Measurements from ENCODE around the gene KRTAP1-5. TPM values are rescaled to one million over a fixed set of nuclear protein-coding genes. Genes with fewer than 3 reads are reported as not detected.

Gene KRTAP1-5
- total and polyA plus RNA-seq, 12 donors: not detected

DNA sequence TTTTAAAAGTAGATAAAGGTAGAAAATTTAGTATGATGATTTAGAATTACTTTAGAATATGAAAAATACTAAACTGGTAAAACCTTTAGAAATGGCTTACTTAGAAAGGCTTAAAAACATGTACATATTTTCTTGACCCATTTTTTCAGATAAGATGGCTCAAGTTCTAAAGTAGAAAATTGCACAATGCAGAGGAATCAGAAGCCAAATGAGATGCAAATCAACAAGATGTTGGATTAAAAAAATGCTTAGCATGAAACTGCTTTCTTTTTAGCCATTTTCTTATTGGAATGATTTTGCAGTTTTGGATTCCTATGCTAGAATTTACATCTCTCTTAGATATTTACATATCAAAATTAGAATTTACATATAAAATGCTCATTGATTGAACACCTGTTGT is 16.6 kb downstream of the KRTAP1-5 start:
- no peak overlapping the region for H3K27ac ChIP-seq
- H3K9me3 ChIP-seq (replicated peaks in 1 of 3): no peaks in the 10 kb centered on the region
- no peak for DNase-seq
- no peaks in the 10 kb centered on the region for H3K27me3 ChIP-seq
- H3K4me1 ChIP-seq (replicated peaks in 1 of 2): no peaks in the 10 kb centered on the region
- no peak overlapping the region for H3K4me3 ChIP-seq
- TF ChIP-seq POLR2A (IDR thresholded peaks at IDR 0.05): no peak
- TF ChIP-seq, protein P1, sequence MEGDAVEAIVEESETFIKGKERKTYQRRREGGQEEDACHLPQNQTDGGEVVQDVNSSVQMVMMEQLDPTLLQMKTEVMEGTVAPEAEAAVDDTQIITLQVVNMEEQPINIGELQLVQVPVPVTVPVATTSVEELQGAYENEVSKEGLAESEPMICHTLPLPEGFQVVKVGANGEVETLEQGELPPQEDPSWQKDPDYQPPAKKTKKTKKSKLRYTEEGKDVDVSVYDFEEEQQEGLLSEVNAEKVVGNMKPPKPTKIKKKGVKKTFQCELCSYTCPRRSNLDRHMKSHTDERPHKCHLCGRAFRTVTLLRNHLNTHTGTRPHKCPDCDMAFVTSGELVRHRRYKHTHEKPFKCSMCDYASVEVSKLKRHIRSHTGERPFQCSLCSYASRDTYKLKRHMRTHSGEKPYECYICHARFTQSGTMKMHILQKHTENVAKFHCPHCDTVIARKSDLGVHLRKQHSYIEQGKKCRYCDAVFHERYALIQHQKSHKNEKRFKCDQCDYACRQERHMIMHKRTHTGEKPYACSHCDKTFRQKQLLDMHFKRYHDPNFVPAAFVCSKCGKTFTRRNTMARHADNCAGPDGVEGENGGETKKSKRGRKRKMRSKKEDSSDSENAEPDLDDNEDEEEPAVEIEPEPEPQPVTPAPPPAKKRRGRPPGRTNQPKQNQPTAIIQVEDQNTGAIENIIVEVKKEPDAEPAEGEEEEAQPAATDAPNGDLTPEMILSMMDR (IDR thresholded peaks at IDR 0.05): no peak
- H3K36me3 ChIP-seq (replicated peaks in 1 of 2): no peaks in the 10 kb centered on the region
- intact Hi-C loops (cut with DNase I): no loop called here

DNA sequence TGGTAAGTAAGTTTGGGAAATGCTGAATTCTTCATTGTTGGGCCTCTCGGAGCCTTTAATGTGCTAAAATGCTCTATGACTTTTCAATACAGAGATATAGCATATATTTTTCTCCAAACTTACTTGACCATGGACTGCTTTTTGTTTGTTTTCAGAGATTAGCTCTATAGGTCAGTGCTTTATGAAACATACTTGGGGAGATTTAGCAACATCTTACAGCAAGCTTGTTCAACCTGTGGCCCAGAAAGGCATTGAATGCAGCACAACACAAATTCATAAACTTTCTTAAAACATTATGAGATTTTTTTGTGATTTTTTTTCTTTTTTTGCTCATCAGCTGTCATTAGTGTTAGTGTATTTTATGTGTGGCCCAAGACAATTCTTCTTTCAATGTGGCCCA is 17.1 kb downstream of the KRTAP1-5 start:
- Histone ChIP-seq H3K4me3 (no peak overlapping the region), H3K36me3 (replicated peaks in 1 of 2) (no peaks in the 10 kb centered on the region), H3K27me3 (no peaks in the 10 kb centered on the region), H3K27ac (no peak overlapping the region), H3K9me3 (replicated peaks in 1 of 3) (no peaks in the 10 kb centered on the region), H3K4me1 (replicated peaks in 1 of 2) (no peaks in the 10 kb centered on the region)
- intact Hi-C loops (cut with DNase I): no loop called here
- WGBS, 4 donors: 72 to 90% (median 79%) methylated on average over 1 of the region's 1 CpG
- no peak for DNase-seq
- TF ChIP-seq, protein P1 (IDR thresholded peaks at IDR 0.05): no peak
- TF ChIP-seq POLR2A (IDR thresholded peaks at IDR 0.05): no peak

DNA sequence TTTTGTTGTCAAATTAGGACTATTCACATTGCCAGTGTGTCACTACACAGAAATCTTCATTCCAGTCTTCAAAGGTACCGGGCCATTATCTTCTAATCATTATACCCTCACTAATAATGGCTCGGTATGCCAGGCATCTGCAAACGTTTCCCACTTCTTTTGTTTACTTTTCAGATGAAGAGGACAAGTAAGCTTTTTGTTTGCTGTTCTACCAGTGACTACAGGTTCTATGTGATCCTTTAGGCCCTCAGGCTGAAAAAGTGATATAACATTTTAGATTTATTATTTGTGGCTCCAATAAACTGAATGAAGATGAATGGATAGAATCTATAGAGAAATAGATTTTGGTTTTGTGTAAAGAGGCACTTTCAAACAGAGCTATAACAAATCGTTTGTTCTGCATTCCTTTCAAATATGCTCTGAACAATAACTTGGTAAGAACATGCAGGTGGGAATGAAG is 17.7 kb downstream of the KRTAP1-5 start:
- Histone ChIP-seq H3K9me3 (replicated peaks in 1 of 3) (no peaks in the 10 kb centered on the region), H3K36me3 (replicated peaks in 1 of 2) (no peaks in the 10 kb centered on the region)
- intact Hi-C loops (cut with DNase I): no loop called here

DNA sequence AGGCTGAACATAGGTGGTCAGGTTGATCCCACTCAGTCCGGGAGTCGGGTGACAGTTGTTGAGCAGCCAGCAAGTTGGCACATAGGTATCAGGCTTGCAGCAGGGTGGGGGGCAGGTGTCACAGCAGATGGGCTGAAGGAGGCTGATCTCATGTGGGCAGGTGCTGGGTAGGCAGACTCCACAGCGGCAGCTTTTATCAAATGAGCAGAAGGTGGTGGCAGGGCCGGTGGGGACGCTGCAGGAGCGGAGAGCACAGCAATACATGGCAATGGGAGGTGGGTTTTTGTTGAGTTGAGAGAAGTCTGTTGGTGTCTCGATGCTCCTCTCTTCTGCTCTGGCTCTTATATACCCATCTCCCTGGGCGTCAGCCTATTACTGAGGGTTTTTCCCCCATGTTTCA is 18.2 kb downstream of the KRTAP1-5 start, which contains the start of gene KRTAP3-1:
KRTAP3-1 (minus strand) TSS at position 318 of the 400 bp plus-strand sequence; CDS start at position 264, 54 bp downstream.
- H3K4me1 ChIP-seq (replicated peaks in 1 of 2): no peaks in the 10 kb centered on the region
- 84 to 95% (median 89%) methylated on average over 5 to 8 of the region's 8 CpGs for WGBS, 4 donors
- no peak within 1 kb of the TSS for H3K4me3 ChIP-seq
- intact Hi-C loops (cut with DNase I): no loop called here
- no peaks in the 10 kb centered on the region for H3K36me3 ChIP-seq (replicated peaks in 1 of 2)
- no peak within 1 kb of the TSS for H3K27ac ChIP-seq
- H3K27me3 ChIP-seq: no peaks in the 10 kb centered on the region
- H3K9me3 ChIP-seq (replicated peaks in 1 of 3): no peaks in the 10 kb centered on the region
- TF ChIP-seq, protein P1 (IDR thresholded peaks at IDR 0.05): no peak
- no peak for TF ChIP-seq POLR2A (IDR thresholded peaks at IDR 0.05)
- DNase-seq: no peak

More for the DNA sequence above, 17.7 kb downstream of the KRTAP1-5 start:
- H3K4me1 ChIP-seq (replicated peaks in 1 of 2): no peaks in the 10 kb centered on the region
- TF ChIP-seq, protein P1 (IDR thresholded peaks at IDR 0.05): no peak
- TF ChIP-seq POLR2A (IDR thresholded peaks at IDR 0.05): no peak
- H3K27ac ChIP-seq: no peak overlapping the region
- DNase-seq: no peak
- WGBS, 4 donors: 70 to 74% (median 73%) methylated on average over 4 of the region's 4 CpGs
- no peak overlapping the region for H3K4me3 ChIP-seq
- H3K27me3 ChIP-seq: no peaks in the 10 kb centered on the region

Measured in adrenal gland (tissue), 12 donors.